ENCODE results near the gene ACSF2.

ACSF2 gene

GRCh38 chr17:50484386-50485155 is 58.6 kb downstream of the ACSF2 start:
- H3K27ac ChIP-seq (ENCODE audit: poor library complexity, severe bottlenecking) = no peak overlapping the region
- no peak for TF ChIP-seq CTCF (IDR thresholded peaks at IDR 0.05; ENCODE audit: poor library complexity, severe bottlenecking)
- peaks cover 43% of the 10 kb centered on the region for H3K36me3 ChIP-seq (ENCODE audit: low read depth)
- H3K4me1 ChIP-seq (ENCODE audit: insufficient read depth, poor library complexity, severe bottlenecking) = peaks cover 29% of the 10 kb centered on the region
- DNase-seq (ENCODE audit: low spot score) (no peak), ATAC-seq (ENCODE audit: low read depth) (no peak)
- no peaks in the 10 kb centered on the region for H3K9me3 ChIP-seq (ENCODE audit: severe bottlenecking)
- no peaks in the 10 kb centered on the region for H3K27me3 ChIP-seq (ENCODE audit: insufficient read depth, poor library complexity, severe bottlenecking)
- H3K4me3 ChIP-seq (ENCODE audit: severe bottlenecking) = no peak overlapping the region

- H3K27me3 ChIP-seq (ENCODE audit: insufficient read depth, poor library complexity, severe bottlenecking) = no peaks in the 10 kb centered on the region
- H3K36me3 ChIP-seq (ENCODE audit: low read depth) = peaks cover 18% of the 10 kb centered on the region
- H3K4me3 ChIP-seq (ENCODE audit: severe bottlenecking) = no peak overlapping the region
- no peak for TF ChIP-seq CTCF (IDR thresholded peaks at IDR 0.05; ENCODE audit: poor library complexity, severe bottlenecking)
- DNase-seq (ENCODE audit: low spot score) (peak; percentile 88), ATAC-seq (ENCODE audit: low read depth) (peak; percentile 93)
- peaks cover 18% of the 10 kb centered on the region for H3K4me1 ChIP-seq (ENCODE audit: insufficient read depth, poor library complexity, severe bottlenecking)
- H3K27ac ChIP-seq (ENCODE audit: poor library complexity, severe bottlenecking) = peak overlapping the region; percentile 42
- no peaks in the 10 kb centered on the region for H3K9me3 ChIP-seq (ENCODE audit: severe bottlenecking)
Observed at GRCh38 chr17:50487213-50488096, 61.4 kb downstream of the ACSF2 start.

GRCh38 chr17:50488880-50489279 is 62.9 kb downstream of the ACSF2 start:
- ATAC-seq (ENCODE audit: low read depth) = no peak

GRCh38 chr17:50491505-50491904 is 65.5 kb downstream of the ACSF2 start:
- no peak for DNase-seq (ENCODE audit: low spot score)
- TF ChIP-seq CTCF (IDR thresholded peaks at IDR 0.05; ENCODE audit: poor library complexity, severe bottlenecking) = no peak
- H3K9me3 ChIP-seq (ENCODE audit: severe bottlenecking) = no peaks in the 10 kb centered on the region
- H3K4me1 ChIP-seq (ENCODE audit: insufficient read depth, poor library complexity, severe bottlenecking) = peaks cover 14% of the 10 kb centered on the region
- no peak for ATAC-seq (ENCODE audit: low read depth)
- H3K36me3 ChIP-seq (ENCODE audit: low read depth) = no peaks in the 10 kb centered on the region
- no peaks in the 10 kb centered on the region for H3K27me3 ChIP-seq (ENCODE audit: insufficient read depth, poor library complexity, severe bottlenecking)
- no peak overlapping the region for H3K4me3 ChIP-seq (ENCODE audit: severe bottlenecking)
- H3K27ac ChIP-seq (ENCODE audit: poor library complexity, severe bottlenecking) = no peak overlapping the region

More at GRCh38 chr17:50488880-50489279, 62.9 kb downstream of the ACSF2 start:
- no peaks in the 10 kb centered on the region for H3K9me3 ChIP-seq (ENCODE audit: severe bottlenecking)
- no peaks in the 10 kb centered on the region for H3K27me3 ChIP-seq (ENCODE audit: insufficient read depth, poor library complexity, severe bottlenecking)
- H3K4me1 ChIP-seq (ENCODE audit: insufficient read depth, poor library complexity, severe bottlenecking) = peaks cover 14% of the 10 kb centered on the region
- no peak overlapping the region for H3K27ac ChIP-seq (ENCODE audit: poor library complexity, severe bottlenecking)
- DNase-seq (ENCODE audit: low spot score) = no peak
- peaks cover 6% of the 10 kb centered on the region for H3K36me3 ChIP-seq (ENCODE audit: low read depth)
- no peak overlapping the region for H3K4me3 ChIP-seq (ENCODE audit: severe bottlenecking)
- TF ChIP-seq CTCF (IDR thresholded peaks at IDR 0.05; ENCODE audit: poor library complexity, severe bottlenecking) = no peak

Measured in RWPE2 (cell line).